Smooth muscle cell (in vitro differentiated cells): ENCODE results near the gene RGS5. TPM values are rescaled to one million over a fixed set of nuclear protein-coding genes. Genes with fewer than 3 reads are reported as not detected.
"Not testable (repeated sequence)": the region's sequence is repeated elsewhere in the genome, so short reads cannot be mapped to it uniquely, and the experiment has no call there.

ENCODE experiments used
- DNase-seq: peaks from one replicate; lab custom pipeline; 2025; ENCODE audit not compliant: unreplicated experiment; lab: John Stamatoyannopoulos, UW
- H2AFZ ChIP-seq: fragments of 200-600 bp; sonication (generic); 2 replicates; pipeline ENCODE4 v1.6.0; 2016; ENCODE audit warnings: antibody characterized with exemption, low read depth, mild to moderate bottlenecking
- H3F3A ChIP-seq: fragments of 200-600 bp; sonication (generic); 2 replicates; pipeline ENCODE4 v1.6.0; 2017; ENCODE audit warnings: antibody characterized with exemption, low read depth
- H3K27ac ChIP-seq: fragments of 200-600 bp; sonication (generic); 2 replicates; pipeline ENCODE4 v1.5.1; 2016; ENCODE audit warnings: low read depth, mild to moderate bottlenecking
- H3K27me3 ChIP-seq: fragments of 200-600 bp; sonication (generic); 2 replicates; pipeline ENCODE4 v1.6.1; 2016; ENCODE audit warnings: low read depth, mild to moderate bottlenecking
- H3K36me3 ChIP-seq: fragments of 200-600 bp; sonication (generic); 2 replicates; pipeline ENCODE4 v1.5.1; 2016; ENCODE audit warnings: low read depth
- H3K4me1 ChIP-seq: fragments of 200-600 bp; sonication (generic); 2 replicates; pipeline ENCODE4 v1.5.1; 2016; ENCODE audit warnings: low read depth
- H3K4me2 ChIP-seq: fragments of 200-600 bp; sonication (generic); 2 replicates; pipeline ENCODE4 v1.6.0; 2016; ENCODE audit warnings: mild to moderate bottlenecking
- H3K4me3 ChIP-seq: fragments of 200-600 bp; sonication (generic); 2 replicates; pipeline ENCODE4 v1.5.1; 2016; ENCODE audit warnings: mild to moderate bottlenecking
- H3K79me2 ChIP-seq: fragments of 200-600 bp; sonication (generic); 2 replicates; pipeline ENCODE4 v1.6.0; 2016; ENCODE audit warnings: low read depth, mild to moderate bottlenecking
- H3K9ac ChIP-seq: fragments of 200-600 bp; sonication (generic); 2 replicates; pipeline ENCODE4 v1.6.0; 2016; ENCODE audit warnings: low read depth
- H3K9me3 ChIP-seq: fragments of 200-600 bp; sonication (generic); replicated peaks from 2 replicates; pipeline ENCODE4 v1.5.1; 2016; ENCODE audit warnings: low read depth
- H4K20me1 ChIP-seq: fragments of 200-600 bp; sonication (generic); 2 replicates; pipeline ENCODE4 v1.6.0; 2016; ENCODE audit warnings: low read depth
- CTCF ChIP-seq: fragments of 200-600 bp; sonication (generic); IDR thresholded peaks from 2 replicates; pipeline ENCODE4 v1.5.1; 2017; ENCODE audit warnings: borderline replicate concordance, mild to moderate bottlenecking, antibody characterized with exemption; ENCODE audit not compliant: insufficient read depth, poor library complexity, severe bottlenecking
- WGBS: methylation state at CpG from one replicate; pipeline ENCODE4 v1.1.7; 2016; ENCODE audit warnings: low lambda C conversion rate; 5-methylcytosine and 5-hydroxymethylcytosine counted together
- polyA plus RNA-seq: library from polyadenylated mRNA; unstranded; fragments of >200 nt; fragmentation: Nextera tagmentation; extraction: Ambion mirVana; gene quantifications from 2 replicates; pipeline ENCODE4 v1.2.1, GENCODE V29; 2016
- total RNA-seq: library from RNA; depleted of rRNA; stranded (reverse); fragments of >200 nt; gene quantifications from 2 replicates; pipeline ENCODE4 v1.2.3, GENCODE V29; 2014

The RGS5 gene
- total and polyA plus RNA-seq, 2 experiments from 2014 or later: 1.9 to 49.1 TPM

DNA sequence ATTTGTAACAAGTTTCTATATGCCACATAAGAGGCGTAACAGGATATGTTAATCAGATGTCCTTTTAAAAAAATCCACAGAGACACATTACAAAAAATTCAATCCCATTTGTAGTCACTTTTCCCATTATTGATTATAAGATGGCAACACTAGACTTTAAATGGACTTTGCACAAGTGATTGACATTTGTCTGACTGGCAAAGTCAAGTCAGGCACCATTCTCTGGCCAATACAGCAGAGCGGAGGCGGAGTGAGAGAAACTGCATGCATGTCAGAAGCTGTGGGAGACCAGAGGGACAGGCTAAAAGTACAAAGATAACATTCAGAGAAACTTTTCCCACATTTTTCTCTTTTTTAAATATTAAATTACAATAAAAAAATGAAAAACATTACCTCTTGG lies 28.1 kb upstream of the RGS5 start:
- no peak overlapping the region for H3K27ac ChIP-seq
- DNase-seq: no peak
- H3K4me3 ChIP-seq: no peak overlapping the region
- H4K20me1 ChIP-seq: no peaks in the 10 kb centered on the region
- H3F3A ChIP-seq: no peaks in the 10 kb centered on the region
- WGBS: 96% methylated on average over 3 of the region's 3 CpGs
- no peak for TF ChIP-seq CTCF
- H3K36me3 ChIP-seq: no peaks in the 10 kb centered on the region
- no peaks in the 10 kb centered on the region for H3K27me3 ChIP-seq
- no peak overlapping the region for H3K9ac ChIP-seq
- H2AFZ ChIP-seq: no peak overlapping the region
- no peaks in the 10 kb centered on the region for H3K4me1 ChIP-seq
- H3K9me3 ChIP-seq: no peaks in the 10 kb centered on the region
- no peaks in the 10 kb centered on the region for H3K79me2 ChIP-seq
- no peak overlapping the region for H3K4me2 ChIP-seq

DNA sequence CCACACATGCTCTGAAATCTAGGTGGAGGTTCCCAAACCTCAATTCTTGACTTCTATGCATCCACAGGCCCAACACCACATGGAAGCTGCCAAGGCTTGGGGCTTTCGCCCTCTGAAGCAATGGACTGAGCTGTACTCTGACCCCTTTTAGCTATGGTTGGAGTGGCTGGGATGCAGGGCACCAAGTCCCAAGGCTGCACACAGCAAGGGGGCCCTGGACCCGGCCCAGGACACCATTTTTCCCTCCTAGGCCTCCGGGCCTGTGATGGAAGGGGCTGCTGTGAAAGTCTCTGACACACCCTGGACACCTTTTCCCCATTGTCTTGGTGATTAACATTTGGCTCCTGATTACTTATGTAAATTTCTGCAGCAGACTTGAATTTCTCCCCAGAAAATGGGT lies 25.6 kb upstream of the RGS5 start:
- WGBS: 93% methylated on average over 3 of the region's 3 CpGs
- not testable (repeated sequence) for H4K20me1 ChIP-seq, H3K36me3 ChIP-seq, H3K27ac ChIP-seq, H3K4me2 ChIP-seq, H2AFZ ChIP-seq, H3K4me3 ChIP-seq, H3K9me3 ChIP-seq, H3K4me1 ChIP-seq, H3K27me3 ChIP-seq, H3F3A ChIP-seq, H3K79me2 ChIP-seq, H3K9ac ChIP-seq, DNase-seq

DNA sequence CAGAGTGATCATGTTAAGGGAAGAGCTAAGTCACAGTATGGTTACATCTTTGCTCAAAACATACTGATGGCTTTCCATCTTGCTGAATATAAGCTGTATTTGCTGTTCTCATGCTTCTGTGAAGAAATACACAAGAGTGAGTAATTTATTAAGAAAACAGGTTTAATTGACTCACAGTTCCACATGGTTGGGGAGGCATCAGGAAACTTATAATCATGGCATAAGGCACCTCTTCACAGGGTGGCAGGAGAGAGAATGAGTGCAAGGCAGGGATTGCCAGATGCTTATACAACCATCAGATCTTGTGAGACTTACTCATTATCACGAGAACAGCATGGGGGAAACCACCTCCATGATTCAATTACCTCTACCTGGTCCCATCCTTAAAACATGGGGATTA lies 24.4 kb upstream of the RGS5 start:
- no peaks in the 10 kb centered on the region for H3K9me3 ChIP-seq
- H2AFZ ChIP-seq: no peak overlapping the region
- 55% methylated on average over 1 of the region's 1 CpG for WGBS
- DNase-seq: no peak
- H3K4me3 ChIP-seq: no peak overlapping the region
- no peaks in the 10 kb centered on the region for H3F3A ChIP-seq
- H3K4me2 ChIP-seq: no peak overlapping the region
- no peaks in the 10 kb centered on the region for H3K27me3 ChIP-seq
- no peaks in the 10 kb centered on the region for H3K4me1 ChIP-seq
- no peak for TF ChIP-seq CTCF
- no peaks in the 10 kb centered on the region for H3K36me3 ChIP-seq
- H3K27ac ChIP-seq: no peak overlapping the region
- no peak overlapping the region for H3K9ac ChIP-seq
- no peaks in the 10 kb centered on the region for H4K20me1 ChIP-seq
- no peaks in the 10 kb centered on the region for H3K79me2 ChIP-seq

- Histone ChIP-seq H3K79me2 (no peaks in the 10 kb centered on the region), H3K4me1 (no peaks in the 10 kb centered on the region), H3K36me3 (no peaks in the 10 kb centered on the region), H4K20me1 (no peaks in the 10 kb centered on the region), H3K27me3 (no peaks in the 10 kb centered on the region), H3K4me2 (no peak overlapping the region), H3K9me3 (no peaks in the 10 kb centered on the region), H3K27ac (no peak overlapping the region), H3K4me3 (no peak overlapping the region), H2AFZ (no peak overlapping the region), H3K9ac (no peak overlapping the region), H3F3A (no peaks in the 10 kb centered on the region)
- TF ChIP-seq CTCF: no peak
- no peak for DNase-seq
- WGBS: 88% methylated on average over 4 of the region's 4 CpGs
These were observed 10.9 kb upstream of the RGS5 start for GRCh38 chr1:163213626-163214025.
